H1 (cell line): ENCODE measurements around the gene ADD1. TPM values are rescaled to one million over a fixed set of nuclear protein-coding genes. Genes with fewer than 3 reads are reported as not detected.

Experiments
- CTCF ChIA-PET: fragments of 300-600 bp; sonication (Branson Sonifier 250); formaldehyde crosslinking; loops from one replicate; lab custom pipeline; 2021; ENCODE audit not compliant: partially characterized antibody; lab: Charles Lee
- POLR2A ChIA-PET: fragments of 300-600 bp; sonication (Branson Sonifier 250); formaldehyde crosslinking; loops from one replicate; lab custom pipeline; 2021; ENCODE audit warnings: inconsistent platforms; ENCODE audit not compliant: partially characterized antibody; lab: Charles Lee
- DNase-seq, 2 experiments: peaks; one replicate each; pipeline versions ENCODE4 v3.0.0 to v3.0.0-alpha.2; 2010 to 2022; ENCODE audit warnings: low spot score in 2 of 2, low read depth in 1 of 2, mixed read lengths in 1 of 2
- FAIRE-seq: peaks from 2 replicates; lab custom pipeline; 2011; peaks lifted over from hg19 to GRCh38; lab: Jason Lieb, UNC
- H2AFZ ChIP-seq: 2 replicates; pipeline ENCODE4 v1.8.1; 2012; ENCODE audit warnings: low read length, inconsistent platforms
- H2AK5ac ChIP-seq: 2 replicates; pipeline ENCODE4 v1.6.1; 2013; ENCODE audit warnings: low read depth, low read length
- H2BK120ac ChIP-seq: replicated peaks from 2 replicates; pipeline ENCODE3; 2013; ENCODE audit warnings: low read depth, low read length, inconsistent platforms
- H2BK12ac ChIP-seq: 2 replicates; pipeline ENCODE4 v1.6.1; 2013; ENCODE audit warnings: low read depth, low read length
- H2BK15ac ChIP-seq: 2 replicates; pipeline ENCODE4 v1.6.1; 2013; ENCODE audit warnings: low read length
- H2BK20ac ChIP-seq: 2 replicates; pipeline ENCODE4 v1.6.1; 2013; ENCODE audit warnings: low read length
- H2BK5ac ChIP-seq: 2 replicates; pipeline ENCODE4 v1.6.1; 2013; ENCODE audit warnings: low read depth, low read length
- H3K14ac ChIP-seq: 2 replicates; pipeline ENCODE4 v1.6.1; 2013; ENCODE audit warnings: inconsistent platforms; ENCODE audit not compliant: insufficient read length
- H3K18ac ChIP-seq: 2 replicates; pipeline ENCODE4 v1.6.1; 2013; ENCODE audit warnings: low read length; ENCODE audit errors: extremely low read depth
- H3K23ac ChIP-seq: 2 replicates; pipeline ENCODE4 v1.6.1; 2013; ENCODE audit warnings: inconsistent platforms; ENCODE audit not compliant: insufficient read length
- H3K23me2 ChIP-seq: 2 replicates; pipeline ENCODE4 v1.6.1; 2013; ENCODE audit warnings: low read depth, low read length
- H3K27ac ChIP-seq: 2 replicates; pipeline ENCODE4 v1.6.1; 2011; ENCODE audit warnings: low read depth, low read length, inconsistent platforms
- H3K27me3 ChIP-seq, 4 experiments: replicated peaks in 1 of 4; 1 replicate in 1 of 4; 2 replicates in 3 of 4; pipeline versions ENCODE4 v1.6.1 to v1.8.1; 2011 to 2013; ENCODE audit warnings: low read length in 3 of 4, mild to moderate bottlenecking in 3 of 4, inconsistent platforms in 2 of 4, mixed read lengths in 2 of 4, moderate library complexity in 1 of 4; ENCODE audit not compliant: control insufficient read depth in 3 of 4, insufficient read depth in 3 of 4; ENCODE audit errors: extremely low read depth in 1 of 4
- H3K36me3 ChIP-seq, 4 experiments: 2 replicates each; pipeline versions ENCODE4 v1.6.1 to v1.8.1; 2011 to 2013; ENCODE audit warnings: mild to moderate bottlenecking in 4 of 4, low read length in 3 of 4, moderate library complexity in 2 of 4, control low read depth in 1 of 4, inconsistent platforms in 1 of 4; ENCODE audit not compliant: insufficient read depth in 4 of 4, control insufficient read depth in 2 of 4
- H3K4ac ChIP-seq: replicated peaks from 2 replicates; pipeline ENCODE3; 2013; ENCODE audit warnings: low read length, low read depth, mixed read lengths, inconsistent platforms; ENCODE audit not compliant: insufficient read length
- H3K4me1 ChIP-seq, 4 experiments: replicated peaks in 1 of 4; 1 replicate in 1 of 4; 2 replicates in 3 of 4; pipeline versions ENCODE4 v1.6.1 to v1.8.1; 2011 to 2013; ENCODE audit warnings: low read length in 3 of 4, inconsistent platforms in 2 of 4, mixed read lengths in 1 of 4; ENCODE audit not compliant: insufficient read depth in 4 of 4, control insufficient read depth in 3 of 4
- H3K4me2 ChIP-seq, 2 experiments: 2 replicates each; pipeline versions ENCODE4 v1.6.1 to v1.8.1; 2011 to 2013; ENCODE audit warnings: low read depth in 2 of 2, low read length in 2 of 2, control low read depth in 1 of 2, inconsistent platforms in 1 of 2, mild to moderate bottlenecking in 1 of 2; ENCODE audit not compliant: insufficient read depth in 1 of 2
- H3K4me3 ChIP-seq, 4 experiments: fragments of 200-600, 300-600 bp in 1 of 4; sonication (generic), shearing (Covaris generic), sonication (Bioruptor Twin) in 1 of 4; 2 replicates each; pipeline versions ENCODE4 v1.5.1 to v1.8.1; 2011 to 2016; ENCODE audit warnings: low read length in 4 of 4, low read depth in 3 of 4, control low read depth in 2 of 4, inconsistent platforms in 2 of 4, mild to moderate bottlenecking in 2 of 4, mixed read lengths in 1 of 4, moderate library complexity in 1 of 4; ENCODE audit not compliant: insufficient read depth in 2 of 4; ENCODE audit errors: extremely low read depth in 1 of 4
- H3K56ac ChIP-seq: replicated peaks from 2 replicates; pipeline ENCODE3; 2013; ENCODE audit warnings: low read depth, mild to moderate bottlenecking, mixed read lengths, low read length, inconsistent platforms; ENCODE audit not compliant: insufficient read length
- H3K79me1 ChIP-seq: 2 replicates; pipeline ENCODE4 v1.6.1; 2013; ENCODE audit warnings: low read depth, low read length, control low read depth
- H3K79me2 ChIP-seq, 2 experiments: 2 replicates each; pipeline versions ENCODE4 v1.6.1 to v1.8.1; 2012 to 2013; ENCODE audit warnings: low read length in 2 of 2, mild to moderate bottlenecking in 2 of 2, inconsistent platforms in 1 of 2; ENCODE audit not compliant: insufficient read depth in 2 of 2, control insufficient read depth in 1 of 2
- H3K9ac ChIP-seq, 4 experiments: replicated peaks in 1 of 4; 1 replicate in 1 of 4; 2 replicates in 3 of 4; pipeline versions ENCODE4 v1.6.1 to v1.8.1; 2011 to 2013; ENCODE audit warnings: low read depth in 3 of 4, low read length in 3 of 4, control low read depth in 2 of 4, mild to moderate bottlenecking in 2 of 4, moderate library complexity in 2 of 4, inconsistent platforms in 1 of 4; ENCODE audit errors: extremely low read depth in 1 of 4
- H3K9me3 ChIP-seq, 2 experiments: 2 replicates each; pipeline versions ENCODE4 v1.6.1 to v1.8.1; 2012 to 2013; ENCODE audit warnings: mild to moderate bottlenecking in 2 of 2, moderate library complexity in 2 of 2, control low read depth in 1 of 2, inconsistent platforms in 1 of 2, low read depth in 1 of 2, low read length in 1 of 2, mixed read lengths in 1 of 2; ENCODE audit not compliant: insufficient read depth in 2 of 2
- H4K20me1 ChIP-seq, 2 experiments: replicated peaks in 1 of 2; 2 replicates each; pipeline versions ENCODE3 to v1.8.1; 2011 to 2013; ENCODE audit warnings: inconsistent platforms in 2 of 2, low read length in 2 of 2, mild to moderate bottlenecking in 1 of 2; ENCODE audit not compliant: insufficient read depth in 2 of 2, control insufficient read depth in 1 of 2
- H4K5ac ChIP-seq: 2 replicates; pipeline ENCODE4 v1.6.1; 2013; ENCODE audit warnings: low read length, low read depth, mixed read lengths, inconsistent platforms; ENCODE audit not compliant: insufficient read length
- H4K8ac ChIP-seq: 2 replicates; pipeline ENCODE4 v1.8.0; 2013; ENCODE audit warnings: mild to moderate bottlenecking, moderate library complexity, low read length, inconsistent platforms; ENCODE audit not compliant: insufficient read depth; ENCODE audit errors: extremely low read depth
- H4K91ac ChIP-seq: replicated peaks from 2 replicates; pipeline ENCODE3; 2013; ENCODE audit warnings: low read length, mixed read lengths, inconsistent platforms; ENCODE audit not compliant: insufficient read length
- CBX8 ChIP-seq: fragments of 300-800, 300-1000 bp; sonication (generic); IDR thresholded peaks from 2 replicates; pipeline ENCODE4 v1.7.1; 2016; ENCODE audit warnings: low read depth, low read length, borderline replicate concordance
- WGBS, 2 experiments: shearing (Covaris generic) in 1 of 2; methylation state at CpG; one replicate each; pipeline versions ENCODE4 v1.1.6 to v1.1.7; 2013 to 2015; ENCODE audit warnings: low lambda C conversion rate in 2 of 2, mixed read lengths in 2 of 2, inconsistent platforms in 1 of 2, low coverage in 1 of 2, missing lambda C conversion rate in 1 of 2; ENCODE audit not compliant: insufficient replicate concordance in 2 of 2, insufficient coverage in 1 of 2, insufficient read length in 1 of 2; ENCODE audit errors: extremely low coverage in 1 of 2, missing lambda C conversion rate in 1 of 2; 5-methylcytosine and 5-hydroxymethylcytosine counted together
- polyA plus RNA-seq, 7 experiments: library from polyadenylated mRNA; depleted of rRNA in 3 of 7; stranded (reverse) in 5 of 7; unstranded in 2 of 7; fragments of >200 nt in 5 of 7; fragments of 200-250 nt in 2 of 7; gene quantifications; 1 replicate in 5 of 7; 2 replicates in 1 of 7; 4 replicates in 1 of 7; pipeline versions ENCODE4 v1.2.1 to v1.2.3, GENCODE V29; 2011 to 2013; ENCODE audit warnings: missing spikeins in 2 of 7, mixed read lengths in 2 of 7
- total RNA-seq: library from RNA; stranded (reverse); fragmentation: NEBNext Ultra II Directional; extraction: Animal tissue kit (Norgen Biotek cat#: 25700); gene quantifications from 2 replicates; pipeline ENCODE4 v1.2.1, GENCODE V29; 2021

The ADD1 gene
- total and polyA plus RNA-seq, 2 of the 8 experiments (the other 6 are each of a cell fraction or from before 2014, with no cell fraction given), result 113 to 143 TPM

DNA sequence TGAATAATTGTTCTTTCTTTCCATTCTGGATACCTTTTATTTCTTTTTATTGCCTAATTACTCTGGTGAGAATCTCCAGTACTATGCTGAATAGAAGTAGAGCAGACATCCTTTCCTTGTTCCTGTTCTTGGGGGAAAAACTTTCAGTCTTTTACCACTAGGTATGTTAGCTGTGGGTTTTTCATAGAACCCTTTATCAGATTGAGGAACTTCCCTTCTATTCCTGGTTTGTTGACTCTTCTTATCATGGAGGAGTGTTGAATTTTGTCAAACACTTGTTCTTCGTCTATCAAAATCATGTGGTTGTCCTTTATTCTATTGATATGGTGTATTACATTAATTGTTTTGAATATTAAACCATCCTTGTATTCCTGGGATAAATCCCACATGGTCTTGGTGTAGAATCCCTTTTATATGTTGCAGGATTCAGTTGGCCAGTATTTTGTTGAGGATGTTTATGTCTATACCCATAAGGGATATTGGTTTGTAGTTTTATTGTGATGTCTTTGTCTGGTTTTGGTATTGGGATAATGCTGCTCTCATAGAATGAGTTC lies 27.2 kb upstream of the ADD1 start:
- H3K14ac ChIP-seq, result no peak overlapping the region
- DNase-seq (no peak), FAIRE-seq (no peak)
- no peak overlapping the region for H2BK5ac ChIP-seq
- H3K4me1 ChIP-seq, result peaks cover 0 to 22% (median 15%) of the 10 kb centered on the region in 4 experiments; a peak in 6 of 7 replicates
- H3K56ac ChIP-seq, result no peak overlapping the region
- ChIA-PET CTCF (interaction anchor here (1.5 kb wide), 1 partner anchor 20 kb away, joined by 4 read pairs; no protein-coding TSS in a partner anchor), POLR2A (no interaction called here)
- H3K18ac ChIP-seq, result no peak overlapping the region
- peaks cover 0 to 6% (median 1%) of the 10 kb centered on the region in 4 experiments; a peak in 1 of 8 replicates for H3K36me3 ChIP-seq
- no peaks in the 10 kb centered on the region for H3K9me3 ChIP-seq
- H3K23me2 ChIP-seq, result peaks cover 3% of the 10 kb centered on the region; the same call in 1 of the 2 replicates
- WGBS, 2 experiments, result 93% methylated on average over 1 of the region's 1 CpG; no CpG with 5 or more reads in 1 of the 2 experiments
- peaks cover 14% of the 10 kb centered on the region for H3K79me1 ChIP-seq
- H3K27ac ChIP-seq, result no peak overlapping the region
- no peak overlapping the region for H3K4me2 ChIP-seq
- H3K4ac ChIP-seq, result no peak overlapping the region
- no peak overlapping the region for H3K23ac ChIP-seq
- H4K20me1 ChIP-seq, result peaks cover 0 to 9% of the 10 kb centered on the region in 2 experiments
- no peak overlapping the region for H2BK120ac ChIP-seq
- H3K27me3 ChIP-seq, result peaks cover 0 to 7% (median 0%) of the 10 kb centered on the region in 4 experiments; a peak in 2 of 7 replicates
- H2BK15ac ChIP-seq, result no peak overlapping the region
- H2AK5ac ChIP-seq, result no peak overlapping the region
- no peak overlapping the region for H2BK20ac ChIP-seq
- H2BK12ac ChIP-seq, result no peak overlapping the region
- no peak overlapping the region for H4K8ac ChIP-seq
- H4K91ac ChIP-seq, result no peak overlapping the region
- H3K4me3 ChIP-seq, result no peak overlapping the region
- H2AFZ ChIP-seq, result no peak overlapping the region
- H3K9ac ChIP-seq, result no peak overlapping the region
- H3K79me2 ChIP-seq, result peaks cover 0 to 9% of the 10 kb centered on the region in 2 experiments; a peak in 1 of 4 replicates
- no peak overlapping the region for H4K5ac ChIP-seq
- no peak for TF ChIP-seq CBX8
